Hindlimb muscle (tissue), 1 donor: ENCODE results near the gene PTPRN2. TPM values are rescaled to one million over a fixed set of nuclear protein-coding genes. Genes with fewer than 3 reads are reported as not detected.
"Not testable (repeated sequence)": the region's sequence is repeated elsewhere in the genome, so short reads cannot be mapped to it uniquely, and the experiment has no call there.

Experiments used
- DNase-seq: peaks from one replicate; pipeline ENCODE4 v3.0.0-alpha.2; 2013
- polyA plus RNA-seq: library from polyadenylated mRNA; unstranded; fragments of 120-200 nt; gene quantifications from one replicate; pipeline ENCODE4 v1.2.1, GENCODE V29; 2013; ENCODE audit not compliant: insufficient read length

Gene PTPRN2
- polyA plus RNA-seq, 1 donor = 2.0 TPM

- no peak for DNase-seq
Observed at GRCh38 chr7:157983502-157984422, 603.9 kb downstream of the PTPRN2 start.

GRCh38 chr7:157981778-157982177, 605.8 kb downstream of the PTPRN2 start:
- no peak for DNase-seq

GRCh38 chr7:157980774-157981173, 606.8 kb downstream of the PTPRN2 start:
- DNase-seq = no peak

GRCh38 chr7:157980341-157980731, 607.3 kb downstream of the PTPRN2 start:
- DNase-seq = not testable (repeated sequence)

- DNase-seq = no peak
Observed at GRCh38 chr7:157979636-157980340, 607.8 kb downstream of the PTPRN2 start.

- no peak for DNase-seq
Observed at GRCh38 chr7:157978766-157979165, 608.9 kb downstream of the PTPRN2 start.

- DNase-seq = no peak
Observed at GRCh38 chr7:157977717-157978496, 609.7 kb downstream of the PTPRN2 start.

GRCh38 chr7:157977306-157977705, 610.3 kb downstream of the PTPRN2 start:
- no peak for DNase-seq

- DNase-seq = no peak
Observed at GRCh38 chr7:157976406-157976805, 611.2 kb downstream of the PTPRN2 start.

GRCh38 chr7:157975401-157976372, 611.9 kb downstream of the PTPRN2 start:
- DNase-seq = no peak

GRCh38 chr7:157974678-157975230, 612.9 kb downstream of the PTPRN2 start:
- no peak for DNase-seq

- no peak for DNase-seq
Observed at GRCh38 chr7:157973971-157974677, 613.5 kb downstream of the PTPRN2 start.

GRCh38 chr7:157972914-157973313, 614.7 kb downstream of the PTPRN2 start:
- no peak for DNase-seq

- no peak for DNase-seq
Observed at GRCh38 chr7:157971501-157971900, 616.1 kb downstream of the PTPRN2 start.

- DNase-seq = no peak
Observed at GRCh38 chr7:157970744-157971143, 616.9 kb downstream of the PTPRN2 start.

- DNase-seq = no peak
Observed at GRCh38 chr7:157969995-157970394, 617.6 kb downstream of the PTPRN2 start.

- no peak for DNase-seq
Observed at GRCh38 chr7:157966490-157966889, 621.1 kb downstream of the PTPRN2 start.

- no peak for DNase-seq
Observed at GRCh38 chr7:157964521-157964920, 623.1 kb downstream of the PTPRN2 start.

- DNase-seq = no peak
Observed at GRCh38 chr7:157964016-157964415, 623.6 kb downstream of the PTPRN2 start.

- no peak for DNase-seq
Observed at GRCh38 chr7:157963526-157963925, 624.1 kb downstream of the PTPRN2 start.
